Myocyte (in vitro differentiated cells): Measurements from ENCODE around the gene EEF1B2. TPM values are rescaled to one million over a fixed set of nuclear protein-coding genes. Genes with fewer than 3 reads are reported as not detected.
A peak's percentile ranks its signal among the peaks of the same experiment; 100 is the strongest.
"Not testable (repeated sequence)": the region's sequence is repeated elsewhere in the genome, so short reads cannot be mapped to it uniquely, and the experiment has no call there.

Experiments used
- DNase-seq: peaks from one replicate; pipeline ENCODE4 v3.0.0-alpha.2; 2012; ENCODE audit warnings: low read depth
- polyA plus RNA-seq: library from polyadenylated mRNA; unstranded; fragments of >200 nt; gene quantifications from one replicate; pipeline ENCODE4 v1.2.1, GENCODE V29; 2012; ENCODE audit warnings: missing spikeins
- total RNA-seq: library from RNA; depleted of rRNA; stranded (reverse); fragments of >200 nt; gene quantifications from 2 replicates; pipeline ENCODE4 v1.2.3, GENCODE V29; 2014

The EEF1B2 gene
- 319 and 335 TPM in 2 replicates for total RNA-seq
- 438 TPM for polyA plus RNA-seq

DNA sequence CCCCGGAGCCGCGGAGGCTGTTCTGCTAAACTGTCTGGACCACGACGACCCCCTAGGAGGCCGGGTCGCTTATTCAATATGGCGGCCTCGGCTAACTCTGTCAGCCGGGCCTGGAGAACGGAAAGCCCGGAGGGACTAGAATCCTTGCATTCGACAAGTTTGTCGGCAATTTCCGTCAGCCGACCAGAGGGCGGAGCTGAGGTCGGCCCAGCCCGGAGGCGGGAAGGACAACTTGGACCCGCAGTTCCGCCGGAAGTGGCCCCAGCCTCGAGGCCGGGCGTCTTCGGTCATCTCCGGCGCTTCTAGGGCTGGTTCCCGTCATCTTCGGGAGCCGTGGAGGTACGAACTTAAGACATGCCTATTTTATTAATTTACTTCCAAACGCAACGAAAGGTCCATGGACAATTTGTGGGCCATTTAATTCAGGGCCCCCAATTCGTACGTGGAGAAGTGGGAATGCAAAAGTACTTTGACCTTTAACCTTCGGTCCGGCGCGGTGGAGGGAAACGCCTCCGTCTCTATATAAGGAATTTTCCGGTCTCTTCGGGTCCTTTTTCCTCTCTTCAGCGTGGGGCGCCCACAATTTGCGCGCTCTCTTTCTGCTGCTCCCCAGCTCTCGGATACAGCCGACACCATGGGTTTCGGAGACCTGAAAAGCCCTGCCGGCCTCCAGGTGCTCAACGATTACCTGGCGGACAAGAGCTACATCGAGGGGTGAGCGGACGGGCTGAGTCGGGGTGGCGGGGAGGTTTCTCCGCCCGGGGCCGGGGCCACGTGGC lies at the start of gene EEF1B2, which contains the start of gene NDUFS1:
Gene EEF1B2 (plus strand): TSS at position 550 of the 779 bp plus-strand sequence. CDS start 85 bp downstream, at position 635.
Gene NDUFS1 (minus strand): TSS at position 99 of the 779 bp plus-strand sequence. CDS start 5,766 bp downstream, outside the sequence.
- DNase-seq: peak; percentile 99

DNA sequence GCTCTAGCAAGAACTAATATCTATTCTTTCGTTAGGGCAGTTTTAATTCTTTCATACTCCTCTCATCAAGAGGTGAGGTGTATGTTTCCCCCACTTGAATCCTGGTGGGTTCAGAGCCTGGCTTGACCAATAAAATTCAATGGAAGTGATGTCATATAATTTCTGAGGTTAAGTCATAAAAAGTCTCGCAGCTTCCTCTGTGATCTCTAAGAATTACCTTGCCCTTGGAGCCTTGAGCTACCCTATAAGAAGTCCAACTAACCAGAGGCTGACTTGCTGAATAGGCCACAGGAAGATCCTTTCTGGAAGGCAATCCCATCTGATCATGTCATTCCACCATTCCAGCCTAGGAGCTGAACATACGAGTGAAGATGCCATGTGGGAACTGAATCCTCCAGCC lies 47.6 kb upstream of the EEF1B2 start:
- DNase-seq: peak; percentile 17

DNA sequence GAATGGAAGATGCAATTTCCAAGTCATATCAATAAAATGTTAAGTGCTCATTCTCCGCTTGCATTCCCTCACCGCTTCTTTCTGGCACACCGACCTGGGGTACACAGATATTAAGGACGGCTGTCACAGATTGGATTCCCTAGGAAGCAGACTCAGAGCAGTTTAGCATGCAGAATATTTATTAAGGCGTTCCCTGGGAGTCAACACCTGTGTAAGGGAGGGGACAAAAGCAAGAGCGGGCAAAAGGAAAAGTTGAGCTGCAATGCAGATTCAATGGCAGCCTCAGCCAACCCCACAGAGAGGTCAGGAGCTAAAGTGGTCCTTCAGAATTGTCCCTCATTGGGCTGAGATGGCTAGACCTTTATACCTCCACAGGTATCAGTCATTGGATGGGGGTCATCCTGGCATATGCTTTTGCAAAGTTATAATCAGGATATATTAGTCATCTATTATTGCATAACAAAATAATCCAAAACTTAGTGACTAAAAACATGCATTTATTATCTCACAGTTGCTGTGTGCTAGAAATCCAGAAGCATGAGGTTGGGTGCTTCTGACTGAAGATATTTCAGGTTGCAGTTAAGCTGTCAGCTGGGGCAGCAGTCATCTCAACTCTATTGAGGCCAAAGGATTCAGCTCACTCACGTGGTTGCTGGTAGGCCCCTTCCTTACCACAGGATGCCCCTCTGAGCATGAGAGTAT lies 46.7 kb upstream of the EEF1B2 start:
- DNase-seq: no peak

DNA sequence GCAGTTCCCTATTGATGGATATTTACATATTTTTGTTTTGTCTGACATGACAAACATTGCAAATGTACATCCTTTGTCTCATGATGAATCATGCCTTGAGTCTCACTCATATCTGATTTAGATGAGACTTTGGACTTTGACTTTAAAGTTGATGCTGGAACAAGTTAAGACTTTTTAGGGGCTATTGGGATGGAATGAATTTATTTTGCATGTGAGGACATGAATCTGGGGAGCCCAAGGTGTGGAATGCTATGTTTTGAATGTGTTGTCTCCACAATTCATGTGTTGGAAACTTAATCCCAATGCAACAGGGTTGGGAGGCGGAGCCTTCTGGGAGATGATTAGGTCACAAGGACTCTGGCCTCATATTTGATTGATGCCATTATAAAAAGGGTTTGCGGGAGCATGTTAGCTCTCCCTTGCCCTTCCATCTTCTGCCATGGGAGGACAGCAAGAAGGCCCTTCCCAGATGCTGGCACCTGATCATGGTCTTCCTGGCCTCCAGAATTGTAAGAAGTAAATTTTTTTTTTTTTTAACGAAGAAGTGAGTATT lies 44.6 kb upstream of the EEF1B2 start:
- no peak for DNase-seq

DNA sequence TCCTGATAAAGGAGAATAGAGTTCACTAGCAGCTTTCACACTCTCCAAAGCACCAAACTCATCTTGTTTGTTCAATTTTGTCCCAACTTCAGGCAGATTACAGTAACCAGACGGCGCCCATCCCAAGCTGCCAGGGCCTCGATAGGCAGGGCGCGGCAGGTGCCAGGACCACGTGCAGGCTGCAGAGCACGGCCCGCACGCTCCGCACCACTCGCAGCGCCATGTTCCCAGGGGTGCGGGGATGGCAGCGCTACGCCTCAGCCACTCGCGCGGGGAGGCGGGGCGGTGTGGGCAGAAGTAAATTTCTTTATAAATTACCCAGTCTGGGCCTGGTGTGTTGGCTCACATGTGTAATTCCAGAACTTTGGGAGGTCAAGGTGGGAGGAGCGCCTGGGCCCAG lies 43.4 kb upstream of the EEF1B2 start:
- no peak for DNase-seq

DNA sequence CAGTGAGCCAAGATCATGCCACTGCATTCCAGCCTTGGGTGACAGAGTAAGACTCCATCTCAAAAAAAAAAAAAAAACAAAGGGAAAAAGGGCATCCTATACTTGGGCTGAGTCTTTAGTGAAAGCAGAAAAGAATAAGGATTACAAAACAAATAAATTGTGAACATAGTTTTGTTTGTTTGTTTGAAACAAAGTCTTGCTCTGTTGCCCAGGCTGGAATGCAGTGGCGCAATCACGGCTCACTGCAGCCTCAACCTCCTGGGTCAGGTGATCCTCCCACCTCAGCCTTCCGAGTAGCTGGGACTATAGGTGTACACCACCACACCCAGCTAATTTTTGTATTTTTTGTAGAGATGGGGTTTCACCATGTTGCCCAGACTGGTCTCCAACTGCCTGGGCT lies 37.1 kb upstream of the EEF1B2 start:
- DNase-seq: not testable (repeated sequence)

DNA sequence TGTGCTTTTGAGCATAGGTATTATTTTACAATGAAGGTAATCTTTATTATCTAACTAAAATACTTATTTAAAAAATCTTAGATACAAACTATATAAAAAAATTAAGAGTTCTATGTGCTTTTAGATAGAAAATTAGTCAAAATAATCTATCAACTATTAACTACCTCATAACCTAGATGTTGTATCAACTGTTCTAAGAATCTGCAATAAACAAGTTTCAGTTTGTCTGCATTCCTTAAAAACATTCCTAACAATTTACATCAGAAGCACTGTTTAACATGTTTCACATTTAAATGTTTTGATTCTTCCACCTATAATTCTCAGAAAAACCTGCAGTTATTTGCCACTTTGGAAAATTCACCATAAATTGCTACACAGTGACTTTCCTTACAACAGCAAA lies 33.8 kb upstream of the EEF1B2 start:
- DNase-seq: no peak

DNA sequence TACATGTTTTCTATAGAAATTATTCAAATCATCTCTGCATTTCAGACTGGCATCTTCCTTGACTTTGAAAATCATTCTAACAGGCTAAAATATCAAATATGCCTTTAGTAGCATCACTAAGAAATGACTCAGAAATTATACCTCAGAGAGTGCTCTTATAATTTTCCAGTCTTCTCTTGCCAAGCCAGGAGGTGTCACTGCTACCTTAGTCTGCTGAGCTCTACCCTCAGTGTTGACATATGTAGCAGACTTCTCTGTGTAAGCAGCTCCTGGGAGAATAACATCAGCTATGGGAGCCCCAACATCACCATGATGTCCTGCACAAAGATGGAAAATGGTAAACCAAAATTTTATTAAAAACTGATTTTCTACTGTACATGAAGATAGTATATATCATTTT lies 32.0 kb upstream of the EEF1B2 start:
- no peak for DNase-seq

DNA sequence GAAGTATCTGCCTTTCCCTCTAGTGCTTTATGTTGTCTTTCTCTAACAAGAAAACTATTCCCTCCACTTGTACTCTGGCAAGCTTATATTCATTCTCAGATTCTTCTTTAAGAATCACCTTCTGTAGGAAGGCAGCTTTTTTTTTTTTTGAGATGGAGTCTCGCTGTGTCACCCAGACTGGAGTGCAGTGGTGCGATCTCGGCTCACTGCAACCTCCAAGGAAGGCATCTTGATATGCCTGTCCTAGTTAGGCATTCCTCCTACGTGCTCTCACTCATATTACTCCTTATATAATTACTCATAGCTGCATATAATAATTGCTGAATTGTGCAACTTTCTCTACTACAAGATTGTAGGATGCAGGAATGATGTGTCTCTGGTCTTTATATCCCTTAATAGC lies 16.2 kb upstream of the EEF1B2 start:
- no peak for DNase-seq

DNA sequence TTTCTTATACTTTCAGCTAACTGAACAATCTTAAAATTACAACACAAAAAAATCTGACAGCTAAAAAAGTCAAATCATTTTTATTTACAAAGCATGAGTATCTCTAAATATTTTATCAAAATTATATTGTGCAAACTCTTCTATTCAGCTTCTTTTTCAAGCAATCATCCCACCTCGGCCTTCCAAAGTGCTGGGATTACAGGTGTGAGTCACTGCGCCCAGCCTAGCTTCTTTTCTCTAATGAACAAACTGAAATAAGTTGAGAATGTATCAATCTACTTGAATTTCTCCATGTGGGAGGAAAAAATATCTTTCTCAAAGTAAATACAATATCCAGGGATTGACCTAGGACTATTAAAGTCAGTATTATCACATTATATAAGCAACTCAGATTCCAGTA lies 15.3 kb upstream of the EEF1B2 start:
- no peak for DNase-seq

DNA sequence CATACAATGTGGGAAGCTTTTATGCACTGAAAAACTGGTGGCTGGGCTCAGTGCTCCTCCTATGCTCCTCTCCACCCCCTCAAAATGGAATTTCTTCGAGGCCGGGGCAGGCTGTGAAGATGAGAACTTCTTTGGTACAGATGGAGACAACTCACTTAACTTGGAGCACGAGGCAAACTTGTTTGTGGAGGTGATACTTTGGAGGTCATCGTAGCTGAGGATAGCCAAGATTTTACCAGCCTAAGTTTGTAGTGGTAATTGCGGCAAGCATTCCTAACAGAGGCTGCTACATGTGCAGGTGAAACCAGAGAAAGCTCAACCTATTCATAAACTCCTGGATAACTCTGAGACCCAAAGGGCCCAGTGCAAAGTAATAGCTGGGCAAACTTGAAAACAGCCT lies 14.0 kb upstream of the EEF1B2 start:
- DNase-seq: no peak

DNA sequence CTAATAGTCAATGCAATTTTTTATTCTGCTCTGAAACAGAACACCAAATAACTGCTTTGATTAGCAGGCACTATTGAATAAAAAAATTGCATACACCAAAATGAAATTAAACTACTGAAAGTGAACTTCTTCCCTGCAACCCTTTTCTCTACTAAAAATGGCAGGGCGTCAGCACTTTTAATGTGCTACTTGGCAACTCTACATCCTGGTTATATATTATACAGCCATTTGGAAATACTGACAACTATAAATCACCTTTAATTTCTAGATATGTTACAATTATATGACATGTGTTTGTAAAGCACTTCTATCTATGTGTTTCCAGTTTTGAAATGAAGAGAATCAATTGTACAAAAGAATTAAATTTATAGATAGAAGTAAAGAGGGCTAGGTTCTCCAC lies 10.4 kb upstream of the EEF1B2 start:
- no peak for DNase-seq

DNA sequence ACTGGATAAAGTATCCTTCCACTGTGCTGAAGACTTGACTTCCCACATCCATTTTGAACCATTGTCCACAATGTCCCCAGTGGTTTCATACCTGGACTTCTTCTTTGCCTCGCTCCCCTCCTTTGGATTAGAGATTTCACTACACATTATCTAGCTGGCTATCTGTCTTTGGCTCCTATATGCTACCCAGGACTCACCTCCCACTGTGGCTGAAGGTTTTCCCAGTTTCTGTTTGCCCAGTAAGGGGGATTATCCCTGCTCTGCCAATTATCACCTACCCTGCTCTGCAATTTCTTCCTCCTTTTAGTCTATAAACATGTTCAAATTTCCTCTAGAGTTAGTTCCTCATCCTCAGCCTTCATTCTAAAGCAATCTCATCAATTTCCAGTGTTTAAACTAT lies 9.5 kb upstream of the EEF1B2 start:
- DNase-seq: no peak

DNA sequence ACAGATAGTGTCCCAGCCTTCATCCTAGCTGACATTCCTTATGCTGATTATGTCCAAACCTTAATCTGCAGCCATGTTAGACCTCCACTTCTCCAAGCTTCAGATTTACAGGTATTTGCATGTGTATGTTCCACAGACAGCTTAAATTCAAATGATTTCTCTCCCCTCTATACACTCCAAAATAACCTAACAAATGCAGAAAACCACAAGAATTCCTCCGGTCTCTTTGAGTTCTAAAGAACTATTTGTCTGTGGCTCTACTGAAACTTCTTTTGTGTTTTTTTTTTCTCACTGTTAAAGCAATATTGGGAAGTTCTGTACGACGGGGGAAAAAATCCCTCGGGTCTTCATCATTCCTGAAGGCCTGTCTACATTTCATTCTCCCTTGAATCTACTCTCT lies 9.1 kb upstream of the EEF1B2 start:
- no peak for DNase-seq

DNA sequence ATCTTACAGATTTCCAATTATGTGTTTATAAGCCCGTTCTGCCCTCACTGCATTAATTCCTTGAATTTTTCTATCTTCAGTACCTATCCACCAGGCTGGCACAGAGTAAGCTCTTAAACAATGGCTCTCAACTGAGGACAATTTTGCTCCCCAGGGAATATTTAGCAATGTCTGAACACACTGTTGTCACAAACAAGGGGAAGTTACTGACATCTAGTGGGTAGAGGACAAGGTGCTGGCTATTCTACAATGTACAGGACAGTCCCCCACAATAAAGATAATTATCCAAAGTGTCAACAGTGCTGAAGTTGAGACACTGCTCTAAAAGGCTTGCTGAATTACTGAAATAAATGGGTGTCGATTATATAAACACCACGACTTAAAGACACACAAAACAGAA lies 5.5 kb upstream of the EEF1B2 start:
- peak; percentile 55 for DNase-seq

DNA sequence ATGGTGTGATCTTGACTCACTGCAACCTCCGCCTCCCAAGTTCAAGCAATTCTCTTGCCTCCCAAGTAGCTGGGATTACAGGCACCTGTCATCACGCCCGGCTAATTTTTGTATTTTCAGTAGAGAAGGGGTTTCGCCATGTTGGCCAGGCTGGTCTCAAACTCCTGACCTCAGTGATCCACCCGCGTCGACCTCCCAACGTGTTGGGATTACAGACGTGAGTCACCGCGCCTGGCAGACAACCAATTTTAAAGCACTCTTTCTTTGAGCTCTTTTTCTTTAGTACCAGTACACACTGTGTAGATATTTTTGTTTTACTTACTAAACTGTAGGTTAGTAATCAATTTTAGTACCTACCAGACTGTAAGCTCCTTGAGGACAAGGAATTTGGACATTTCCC lies 2.7 kb upstream of the EEF1B2 start:
- not testable (repeated sequence) for DNase-seq

DNA sequence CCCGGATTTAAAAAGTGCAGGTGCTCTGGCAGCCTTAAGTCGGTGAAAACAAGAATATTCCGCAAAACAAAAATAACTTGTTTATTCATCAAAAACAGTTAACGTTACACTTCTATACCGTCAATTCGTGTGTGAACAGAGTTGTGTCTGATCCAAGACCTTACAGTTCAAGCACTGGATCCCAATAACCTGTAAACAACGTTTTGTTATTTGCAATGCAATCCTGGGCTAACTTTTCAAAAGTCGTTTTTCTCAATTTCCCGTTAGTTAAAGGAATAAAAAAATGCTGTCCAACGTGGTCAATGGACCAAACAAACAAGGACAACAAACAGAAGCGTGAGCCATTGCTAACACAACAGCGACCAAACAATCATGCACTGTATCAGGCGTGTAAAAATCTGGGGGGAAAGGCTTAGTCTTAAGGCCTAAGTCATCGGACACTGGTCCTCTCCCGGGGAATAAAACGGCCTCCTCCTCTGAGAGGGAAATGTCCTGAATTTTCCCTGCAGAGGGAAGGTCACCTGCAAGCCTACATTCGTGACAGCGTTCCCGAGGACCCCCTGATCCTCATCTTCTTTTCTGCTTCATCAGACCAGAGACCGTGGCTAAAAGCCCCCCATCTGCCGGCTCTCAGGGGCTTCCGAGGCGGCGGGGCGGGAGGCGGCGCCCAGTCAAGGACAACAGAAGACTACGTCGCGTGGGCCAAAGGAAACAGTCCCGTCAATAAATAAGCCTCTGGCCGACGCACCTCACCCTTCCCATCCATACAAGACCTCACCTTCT lies 941 bp upstream of the EEF1B2 start:
- peak; percentile 35 for DNase-seq

DNA sequence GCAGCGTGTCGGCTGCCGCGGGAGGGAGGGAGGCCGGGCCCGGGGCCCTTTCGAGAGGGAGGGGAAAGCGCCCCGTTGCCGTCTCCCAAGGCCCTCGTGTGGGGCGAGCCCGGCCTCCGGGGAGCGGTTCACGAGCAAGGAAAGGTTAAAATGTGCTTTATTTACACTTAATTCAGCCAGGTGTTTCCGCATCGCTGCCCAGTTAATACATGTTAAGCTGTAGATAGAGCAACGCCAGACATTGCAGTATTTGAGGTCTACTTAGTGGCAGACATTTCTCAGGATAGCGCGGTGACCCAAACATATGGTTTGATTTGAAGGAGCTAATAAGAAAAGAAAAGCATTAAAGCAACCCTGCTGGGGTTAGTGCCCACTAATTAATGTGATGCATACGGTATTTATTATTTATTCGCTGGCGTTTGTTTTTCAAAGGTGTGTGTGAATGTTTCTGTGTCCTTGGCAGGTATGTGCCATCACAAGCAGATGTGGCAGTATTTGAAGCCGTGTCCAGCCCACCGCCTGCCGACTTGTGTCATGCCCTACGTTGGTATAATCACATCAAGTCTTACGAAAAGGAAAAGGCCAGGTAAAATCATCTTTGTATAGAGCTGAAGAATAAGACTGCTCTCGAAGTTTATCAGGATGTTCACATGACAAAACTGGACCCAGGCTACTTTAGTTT lies 571 bp downstream of the EEF1B2 start:
- DNase-seq: no peak

DNA sequence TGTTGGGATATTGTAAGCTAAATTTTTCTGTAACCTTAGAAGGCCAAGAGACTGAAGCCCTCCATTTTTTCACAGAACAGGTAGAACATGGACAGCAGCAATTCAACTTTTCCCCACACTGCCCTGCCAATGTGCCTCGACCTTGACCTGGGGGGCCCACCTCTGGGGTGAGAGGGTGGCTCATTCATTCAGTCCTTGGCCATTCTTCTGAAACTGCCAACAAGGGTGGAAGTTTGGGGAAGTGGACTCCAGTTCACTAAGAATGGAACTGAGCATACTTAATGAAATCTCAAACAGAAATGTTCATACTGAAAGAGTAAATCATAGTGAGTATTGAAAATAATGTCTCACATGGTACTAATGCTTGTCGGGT lies 1.1 kb downstream of the EEF1B2 start:
- no peak for DNase-seq

DNA sequence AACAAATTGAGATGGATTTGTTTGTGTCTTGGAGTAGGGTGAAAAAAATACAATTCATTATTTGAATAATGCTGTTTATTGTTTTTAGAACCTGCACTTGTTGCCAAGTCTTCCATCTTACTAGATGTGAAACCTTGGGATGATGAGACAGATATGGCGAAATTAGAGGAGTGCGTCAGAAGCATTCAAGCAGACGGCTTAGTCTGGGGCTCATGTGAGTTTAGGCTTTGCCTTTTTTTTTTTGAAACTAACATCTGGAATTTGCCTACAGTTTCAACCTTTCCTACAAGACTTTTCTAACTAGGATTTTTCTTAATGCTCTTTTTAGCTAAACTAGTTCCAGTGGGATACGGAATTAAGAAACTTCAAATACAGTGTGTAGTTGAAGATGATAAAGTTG lies 2.7 kb downstream of the EEF1B2 start:
- DNase-seq: not testable (repeated sequence)

DNA sequence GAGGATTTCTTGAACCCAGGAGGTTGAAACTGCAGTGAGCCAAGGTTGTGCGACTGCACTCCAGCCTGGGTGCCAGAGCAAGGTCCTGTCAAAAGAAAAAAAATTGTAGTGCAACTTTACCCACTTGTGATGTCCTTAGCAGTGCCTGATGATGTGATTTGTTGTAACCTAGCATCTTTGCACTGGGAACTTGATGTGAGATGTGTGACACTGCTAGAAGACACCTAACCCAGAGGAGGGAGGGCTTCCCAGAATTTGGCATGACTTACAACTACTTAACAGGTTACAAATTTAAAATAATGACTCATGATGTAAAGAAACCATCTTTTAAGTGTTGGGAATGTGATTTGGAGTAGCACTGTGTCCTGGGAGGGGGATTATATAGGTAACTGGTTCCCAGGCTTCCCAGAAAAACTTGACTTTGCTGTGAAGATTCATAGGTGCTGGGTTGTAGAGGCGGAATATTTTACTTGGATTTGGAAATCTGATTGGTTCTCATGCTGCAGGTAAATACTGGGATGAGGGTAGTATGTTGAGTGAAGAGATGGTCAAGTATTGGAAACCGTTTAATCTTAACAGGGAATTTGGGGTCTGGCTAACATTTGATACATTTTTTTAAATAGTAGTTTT lies 3.7 kb downstream of the EEF1B2 start:
- no peak for DNase-seq
